Kidney (tissue), 14 donors: ENCODE data around the gene RNF38. TPM values are rescaled to one million over a fixed set of nuclear protein-coding genes. Genes with fewer than 3 reads are reported as not detected.

Experiments used
- DNase-seq, 5 donors: peaks; one replicate each; pipeline ENCODE4 v3.0.0-alpha.2; 2013 to 2020
- FAIRE-seq: peaks from 2 replicates; lab custom pipeline; 2012; peaks lifted over from hg19 to GRCh38; lab: Jason Lieb, UNC
- H3K27ac ChIP-seq, 2 donors: one replicate each; pipeline ENCODE4 v1.7.0; 2013; ENCODE audit warnings: low read depth in 2 of 2, low read length in 2 of 2, inconsistent platforms in 1 of 2
- H3K27me3 ChIP-seq: one replicate; pipeline ENCODE4 v1.7.1; 2013; ENCODE audit warnings: low read length, inconsistent platforms; ENCODE audit not compliant: control insufficient read depth, insufficient read depth
- H3K36me3 ChIP-seq, 3 donors: one replicate each; pipeline versions ENCODE4 v1.7.0 to v1.7.1; 2013; ENCODE audit warnings: low read length in 3 of 3, control low read depth in 1 of 3, inconsistent platforms in 1 of 3; ENCODE audit not compliant: insufficient read depth in 3 of 3, control insufficient read depth in 2 of 3
- H3K4me1 ChIP-seq, 3 donors: one replicate each; pipeline versions ENCODE4 v1.7.0 to v1.7.1; 2013; ENCODE audit warnings: low read length in 3 of 3, inconsistent platforms in 1 of 3, low read depth in 1 of 3; ENCODE audit not compliant: control insufficient read depth in 2 of 3, insufficient read depth in 2 of 3
- H3K4me3 ChIP-seq, 3 donors: one replicate each; pipeline versions ENCODE4 v1.7.0 to v1.8.1; 2013; ENCODE audit warnings: low read length in 3 of 3, control low read depth in 1 of 3, inconsistent platforms in 1 of 3
- H3K9ac ChIP-seq, 3 donors: one replicate each; pipeline versions ENCODE4 v1.7.0 to v1.7.1; 2013; ENCODE audit warnings: low read length in 3 of 3, control low read depth in 1 of 3, inconsistent platforms in 1 of 3
- H3K9me3 ChIP-seq, 3 donors: one replicate each; pipeline versions ENCODE4 v1.7.0 to v1.7.1; 2013; ENCODE audit warnings: low read length in 3 of 3, control low read depth in 1 of 3, inconsistent platforms in 1 of 3; ENCODE audit not compliant: control insufficient read depth in 2 of 3, insufficient read depth in 1 of 3
- intact Hi-C: fragments of 100-400 bp; cut with DNase I; formaldehyde crosslinking; loops from one replicate; pipeline ENCODE4 v1.11.1; 2022
- polyA plus RNA-seq: library from polyadenylated mRNA; stranded (reverse); fragments of 350-450 nt; fragmentation: Illumina TruSeq; extraction: RNeasy Lipid Tissue Mini Kit (QIAGEN cat#74804); gene quantifications from one replicate; pipeline ENCODE4 v1.2.3, GENCODE V29; 2014; ENCODE audit warnings: low read depth, low replicate concordance; ENCODE audit not compliant: insufficient read depth
- total RNA-seq: library from RNA; stranded (reverse); fragmentation: NEBNext Ultra II Directional; extraction: Animal tissue kit (Norgen Biotek cat#: 25700); gene quantifications from one replicate; pipeline ENCODE4 v1.2.1, GENCODE V29; 2021
- TF ChIP-seq, protein P1 (sequence below): IDR thresholded peaks from 3 replicates; pipeline ENCODE4 v1.5.1; 2012; ENCODE audit warnings: mild to moderate bottlenecking, moderate library complexity, borderline replicate concordance; ENCODE audit not compliant: insufficient read depth; ENCODE audit errors: extremely low read depth
- donor health status: control.
- donor health status: control.
- donor health status: control.
- donor health status: control.
- donor health status: control.
- donor health status: DM: yes; HTN: yes; CAD: no.
- donor health status: Normal renal cell carcinoma (clear cell type).

RNF38 gene
- total and polyA plus RNA-seq, 2 donors from 2014 or later = 10.7 to 48.3 TPM

DNA sequence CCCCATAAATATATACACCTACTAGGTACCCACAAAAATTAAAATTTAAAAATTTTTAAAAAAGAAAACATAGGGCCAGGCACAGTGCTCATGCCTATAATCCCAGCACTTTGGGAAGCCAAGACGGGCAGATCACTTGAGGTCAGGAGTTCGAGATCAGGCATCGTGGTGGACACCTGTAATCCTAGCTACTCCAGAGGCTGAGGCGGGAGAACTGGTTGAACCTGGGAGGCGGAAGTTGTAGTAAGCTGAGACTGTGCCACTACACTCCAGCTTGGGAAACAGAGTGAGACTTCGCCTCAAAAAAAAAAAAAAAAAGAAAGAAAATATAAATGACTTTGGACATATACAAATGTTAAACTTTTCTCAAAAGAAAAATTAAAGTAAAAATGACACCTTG, 33.3 kb upstream of the RNF38 start:
- TF ChIP-seq, protein P1, sequence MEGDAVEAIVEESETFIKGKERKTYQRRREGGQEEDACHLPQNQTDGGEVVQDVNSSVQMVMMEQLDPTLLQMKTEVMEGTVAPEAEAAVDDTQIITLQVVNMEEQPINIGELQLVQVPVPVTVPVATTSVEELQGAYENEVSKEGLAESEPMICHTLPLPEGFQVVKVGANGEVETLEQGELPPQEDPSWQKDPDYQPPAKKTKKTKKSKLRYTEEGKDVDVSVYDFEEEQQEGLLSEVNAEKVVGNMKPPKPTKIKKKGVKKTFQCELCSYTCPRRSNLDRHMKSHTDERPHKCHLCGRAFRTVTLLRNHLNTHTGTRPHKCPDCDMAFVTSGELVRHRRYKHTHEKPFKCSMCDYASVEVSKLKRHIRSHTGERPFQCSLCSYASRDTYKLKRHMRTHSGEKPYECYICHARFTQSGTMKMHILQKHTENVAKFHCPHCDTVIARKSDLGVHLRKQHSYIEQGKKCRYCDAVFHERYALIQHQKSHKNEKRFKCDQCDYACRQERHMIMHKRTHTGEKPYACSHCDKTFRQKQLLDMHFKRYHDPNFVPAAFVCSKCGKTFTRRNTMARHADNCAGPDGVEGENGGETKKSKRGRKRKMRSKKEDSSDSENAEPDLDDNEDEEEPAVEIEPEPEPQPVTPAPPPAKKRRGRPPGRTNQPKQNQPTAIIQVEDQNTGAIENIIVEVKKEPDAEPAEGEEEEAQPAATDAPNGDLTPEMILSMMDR = no peak
- intact Hi-C loops = no loop called here
- no peak for DNase-seq
- Histone ChIP-seq H3K9ac (no peak overlapping the region), H3K4me3 (no peak overlapping the region), H3K27ac (no peak overlapping the region), H3K4me1 (no peaks in the 10 kb centered on the region), H3K9me3 (no peaks in the 10 kb centered on the region), H3K27me3 (no peaks in the 10 kb centered on the region), H3K36me3 (no peaks in the 10 kb centered on the region)
- FAIRE-seq = no peak

DNA sequence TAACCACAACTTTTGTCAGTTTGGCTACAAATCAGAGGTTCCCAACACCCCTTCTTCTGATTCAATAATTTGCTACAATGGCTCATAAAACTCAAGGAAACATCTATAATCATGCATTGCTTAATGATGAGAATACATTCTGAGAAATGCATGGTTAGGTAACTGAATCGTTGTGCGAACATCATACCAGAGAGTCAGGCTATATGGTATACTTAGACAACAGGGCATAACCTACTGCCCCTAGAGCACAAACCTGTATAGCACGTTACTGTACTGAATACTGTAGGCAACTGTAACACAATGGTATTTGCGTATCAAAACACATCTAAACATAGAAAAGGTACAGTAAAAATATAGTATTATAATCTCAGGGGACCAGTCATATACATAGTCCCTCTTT, 31.0 kb upstream of the RNF38 start:
- H3K36me3 ChIP-seq = no peaks in the 10 kb centered on the region
- H3K9ac ChIP-seq = no peak overlapping the region
- FAIRE-seq = no peak
- DNase-seq = no peak
- H3K9me3 ChIP-seq = no peaks in the 10 kb centered on the region
- no peaks in the 10 kb centered on the region for H3K4me1 ChIP-seq
- intact Hi-C loops = no loop called here
- no peak overlapping the region for H3K27ac ChIP-seq
- H3K4me3 ChIP-seq = no peak overlapping the region
- TF ChIP-seq, protein P1 = no peak
- H3K27me3 ChIP-seq = no peaks in the 10 kb centered on the region

DNA sequence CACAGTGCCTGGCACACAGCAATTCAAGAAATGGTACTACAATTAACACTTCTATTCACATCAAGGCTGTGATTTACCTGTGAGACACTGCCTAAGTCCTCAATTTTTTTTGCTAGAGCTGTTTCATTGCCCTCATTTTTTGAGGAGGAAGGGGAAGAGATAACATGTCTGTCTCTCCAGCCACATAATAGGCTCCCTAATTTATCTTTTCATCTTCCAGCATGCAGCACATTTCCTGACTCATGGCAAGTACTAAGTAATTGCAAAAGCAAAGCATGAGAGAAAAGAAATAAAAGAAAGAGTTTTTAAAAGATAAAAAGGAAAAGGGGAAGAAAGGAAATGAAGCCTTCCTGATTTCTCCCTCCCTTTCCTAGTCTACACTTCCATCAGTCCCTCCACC, 26.9 kb upstream of the RNF38 start:
- H3K4me3 ChIP-seq = no peak overlapping the region
- H3K27ac ChIP-seq = no peak overlapping the region
- peaks cover 0 to 5% (median 4%) of the 10 kb centered on the region in 3 donors for H3K4me1 ChIP-seq
- TF ChIP-seq, protein P1 = no peak
- FAIRE-seq = no peak
- no peaks in the 10 kb centered on the region for H3K9me3 ChIP-seq
- intact Hi-C loops = no loop called here
- no peak overlapping the region for H3K9ac ChIP-seq
- H3K36me3 ChIP-seq = no peaks in the 10 kb centered on the region
- no peaks in the 10 kb centered on the region for H3K27me3 ChIP-seq
- no peak for DNase-seq

DNA sequence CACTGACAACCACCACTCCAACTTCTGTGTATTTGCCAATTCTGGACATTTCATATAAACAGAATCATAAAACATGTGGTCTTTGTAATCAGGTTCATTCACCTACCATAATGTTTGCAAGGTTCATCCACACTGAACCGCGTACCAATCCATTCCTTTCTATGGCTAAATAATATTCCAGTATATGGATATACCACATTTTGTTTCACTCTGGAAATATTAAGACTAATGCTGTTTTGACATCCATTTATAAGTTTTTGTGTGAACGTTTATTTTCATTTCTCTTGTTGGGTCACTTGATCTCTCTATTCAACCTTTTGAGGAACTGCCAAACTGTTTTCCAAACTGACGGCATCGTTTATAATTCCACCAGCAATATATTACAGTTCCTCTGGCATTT, 26.3 kb upstream of the RNF38 start:
- FAIRE-seq = no peak
- no peaks in the 10 kb centered on the region for H3K27me3 ChIP-seq
- no peak overlapping the region for H3K4me3 ChIP-seq
- TF ChIP-seq, protein P1 = no peak
- no peak overlapping the region for H3K27ac ChIP-seq
- no peaks in the 10 kb centered on the region for H3K36me3 ChIP-seq
- DNase-seq = no peak
- H3K4me1 ChIP-seq = peaks cover 0 to 5% (median 4%) of the 10 kb centered on the region in 3 donors
- intact Hi-C loops = no loop called here
- no peak overlapping the region for H3K9ac ChIP-seq
- no peaks in the 10 kb centered on the region for H3K9me3 ChIP-seq
